Peyer's patch (tissue), 4 donors: ENCODE results near the gene NUDT1. TPM values are rescaled to one million over a fixed set of nuclear protein-coding genes. Genes with fewer than 3 reads are reported as not detected.

Experiments used
- DNase-seq, 3 donors: peaks; one replicate each; pipeline ENCODE4 v3.0.0-alpha.2; 2017 to 2019
- H3K27ac ChIP-seq, 4 donors: fragments of 200-600 bp; sonication (generic); one replicate each; pipeline ENCODE4 v1.5.1; 2016 to 2019
- H3K27me3 ChIP-seq, 2 donors: fragments of 200-600 bp; sonication (generic); one replicate each; pipeline ENCODE4 v1.5.1; 2019
- H3K36me3 ChIP-seq, 3 donors: fragments of 200-600 bp; sonication (generic); one replicate each; pipeline ENCODE4 v1.5.1; 2016 to 2019
- H3K4me1 ChIP-seq, 4 donors: fragments of 200-600 bp; sonication (generic); one replicate each; pipeline ENCODE4 v1.5.1; 2016 to 2019
- H3K4me3 ChIP-seq, 4 donors: fragments of 200-600 bp; sonication (generic); 1 replicate in 3 of 4; 2 replicates in 1 of 4; pipeline ENCODE4 v1.5.1; 2016 to 2019; ENCODE audit warnings: mild to moderate bottlenecking in 1 of 4
- H3K9me3 ChIP-seq, 4 donors: fragments of 200-600 bp; sonication (generic); one replicate each; pipeline ENCODE4 v1.5.1; 2016 to 2019; ENCODE audit warnings: mild to moderate bottlenecking in 1 of 4
- CTCF ChIP-seq, 6 experiments: fragments of 450-650 bp in 4 of 6; fragments of 200-600 bp in 2 of 6; sonication (generic) in 1 of 6; IDR thresholded peaks; one replicate each; pipeline ENCODE4 v1.5.1; 2017 to 2019; ENCODE audit warnings: antibody characterized with exemption in 6 of 6, mild to moderate bottlenecking in 3 of 6, moderate library complexity in 1 of 6
- POLR2A ChIP-seq, 2 donors: fragments of 450-650 bp; IDR thresholded peaks; one replicate each; pipeline ENCODE4 v1.5.1; 2017; ENCODE audit warnings: antibody characterized with exemption in 2 of 2, mild to moderate bottlenecking in 2 of 2, moderate library complexity in 2 of 2
- total RNA-seq, 4 donors: library from RNA; depleted of rRNA; stranded (reverse); fragments of >200 nt; gene quantifications; one replicate each; pipeline ENCODE4 v1.1.0, GENCODE V29; 2016

Gene NUDT1
- total RNA-seq, 4 donors from 2014 or later, result 3.2 to 75.1 (median 11.6) TPM

GRCh38 chr7:2217716-2218443 is 24.1 kb upstream of the NUDT1 start:
- no peaks in the 10 kb centered on the region for H3K27me3 ChIP-seq
- no peak overlapping the region for H3K27ac ChIP-seq
- no peaks in the 10 kb centered on the region for H3K4me1 ChIP-seq
- DNase-seq, result no peak
- peaks cover 0 to 80% (median 0%) of the 10 kb centered on the region in 3 donors for H3K36me3 ChIP-seq
- no peaks in the 10 kb centered on the region for H3K9me3 ChIP-seq
- TF ChIP-seq POLR2A (IDR thresholded peaks at IDR 0.05) (no peak), CTCF (IDR thresholded peaks at IDR 0.05) (no peak)
- H3K4me3 ChIP-seq, result no peak overlapping the region

- Histone ChIP-seq H3K36me3 (peaks cover 0 to 78% (median 0%) of the 10 kb centered on the region in 3 donors), H3K4me3 (no peak overlapping the region), H3K27ac (no peak overlapping the region), H3K4me1 (no peaks in the 10 kb centered on the region), H3K9me3 (no peaks in the 10 kb centered on the region), H3K27me3 (no peaks in the 10 kb centered on the region)
- TF ChIP-seq POLR2A (IDR thresholded peaks at IDR 0.05) (no peak), CTCF (IDR thresholded peaks at IDR 0.05) (no peak)
- DNase-seq, result no peak
Measured at GRCh38 chr7:2218444-2218785, 23.6 kb upstream of the NUDT1 start.

- H3K9me3 ChIP-seq, result no peaks in the 10 kb centered on the region
- peaks cover 0 to 72% (median 0%) of the 10 kb centered on the region in 3 donors for H3K36me3 ChIP-seq
- no peaks in the 10 kb centered on the region for H3K4me1 ChIP-seq
- H3K4me3 ChIP-seq, result no peak overlapping the region
- DNase-seq, result no peak
- no peaks in the 10 kb centered on the region for H3K27me3 ChIP-seq
- H3K27ac ChIP-seq, result no peak overlapping the region
- no peak for TF ChIP-seq POLR2A (IDR thresholded peaks at IDR 0.05)
- no peak for TF ChIP-seq CTCF (IDR thresholded peaks at IDR 0.05)
Measured at GRCh38 chr7:2219136-2219535, 22.9 kb upstream of the NUDT1 start.

- Histone ChIP-seq H3K4me3 (no peak overlapping the region), H3K36me3 (peaks cover 0 to 70% (median 0%) of the 10 kb centered on the region in 3 donors), H3K27ac (no peak overlapping the region), H3K27me3 (no peaks in the 10 kb centered on the region), H3K4me1 (no peaks in the 10 kb centered on the region), H3K9me3 (no peaks in the 10 kb centered on the region)
- TF ChIP-seq CTCF (IDR thresholded peaks at IDR 0.05), result no peak
- no peak for TF ChIP-seq POLR2A (IDR thresholded peaks at IDR 0.05)
- DNase-seq, result no peak
Measured at GRCh38 chr7:2219606-2220005, 22.4 kb upstream of the NUDT1 start.

GRCh38 chr7:2220030-2220429 is 22.0 kb upstream of the NUDT1 start:
- no peak overlapping the region for H3K27ac ChIP-seq
- peaks cover 0 to 70% (median 0%) of the 10 kb centered on the region in 3 donors for H3K36me3 ChIP-seq
- no peak for DNase-seq
- no peak for TF ChIP-seq POLR2A (IDR thresholded peaks at IDR 0.05)
- no peaks in the 10 kb centered on the region for H3K4me1 ChIP-seq
- no peaks in the 10 kb centered on the region for H3K27me3 ChIP-seq
- H3K4me3 ChIP-seq, result no peak overlapping the region
- H3K9me3 ChIP-seq, result no peaks in the 10 kb centered on the region

GRCh38 chr7:2220506-2220905 is 21.5 kb upstream of the NUDT1 start:
- Histone ChIP-seq H3K27me3 (no peaks in the 10 kb centered on the region), H3K36me3 (peaks cover 0 to 70% (median 0%) of the 10 kb centered on the region in 3 donors), H3K27ac (no peak overlapping the region), H3K4me3 (no peak overlapping the region), H3K9me3 (no peaks in the 10 kb centered on the region), H3K4me1 (no peaks in the 10 kb centered on the region)
- TF ChIP-seq CTCF (IDR thresholded peaks at IDR 0.05) (no peak), POLR2A (IDR thresholded peaks at IDR 0.05) (no peak)
- no peak for DNase-seq
